HUES64 (cell line): Measurements from ENCODE around the gene SLC35F6.

Experiments
- H3K27ac ChIP-seq: 2 replicates; pipeline ENCODE4 v1.7.0; 2013; ENCODE audit warnings: low read depth, low read length, inconsistent platforms
- H3K27me3 ChIP-seq: 2 replicates; pipeline ENCODE4 v1.6.1; 2013; ENCODE audit warnings: mild to moderate bottlenecking, low read length; ENCODE audit not compliant: insufficient read depth
- H3K36me3 ChIP-seq: 2 replicates; pipeline ENCODE4 v1.6.1; 2013; ENCODE audit warnings: mild to moderate bottlenecking, low read length; ENCODE audit not compliant: insufficient read depth
- H3K4me1 ChIP-seq: 2 replicates; pipeline ENCODE4 v1.6.1; 2013; ENCODE audit warnings: mild to moderate bottlenecking, low read length, moderate library complexity; ENCODE audit not compliant: insufficient read depth
- H3K4me3 ChIP-seq: 2 replicates; pipeline ENCODE4 v1.5.1; 2013; ENCODE audit warnings: mild to moderate bottlenecking, low read length, moderate library complexity
- H3K9ac ChIP-seq: 2 replicates; pipeline ENCODE4 v1.6.1; 2013; ENCODE audit warnings: mild to moderate bottlenecking, low read depth, low read length
- H3K9me3 ChIP-seq: 2 replicates; pipeline ENCODE4 v1.6.1; 2013; ENCODE audit warnings: low read depth, low read length; ENCODE audit not compliant: insufficient read depth
- WGBS: fragments of 150-250, 120-280 bp; methylation state at CpG from one replicate; pipeline ENCODE4 v1.1.7; 2013; ENCODE audit warnings: missing lambda C conversion rate; 5-methylcytosine and 5-hydroxymethylcytosine counted together

The SLC35F6 gene

GRCh38 chr2:26733413-26733812 is 30.7 kb upstream of the SLC35F6 start:
- Histone ChIP-seq H3K36me3 (no peaks in the 10 kb centered on the region), H3K4me3 (no peak overlapping the region), H3K9ac (no peak overlapping the region), H3K27ac (no peak overlapping the region), H3K27me3 (no peaks in the 10 kb centered on the region), H3K4me1 (no peaks in the 10 kb centered on the region), H3K9me3 (no peaks in the 10 kb centered on the region)
- 95% methylated on average over 9 of the region's 9 CpGs for WGBS

GRCh38 chr2:26735097-26735496 is 29.0 kb upstream of the SLC35F6 start:
- no peaks in the 10 kb centered on the region for H3K9me3 ChIP-seq
- WGBS = 87% methylated on average over 4 of the region's 5 CpGs
- H3K36me3 ChIP-seq = no peaks in the 10 kb centered on the region
- no peak overlapping the region for H3K9ac ChIP-seq
- no peaks in the 10 kb centered on the region for H3K4me1 ChIP-seq
- H3K27me3 ChIP-seq = no peaks in the 10 kb centered on the region
- H3K4me3 ChIP-seq = no peak overlapping the region
- H3K27ac ChIP-seq = no peak overlapping the region

- H3K4me3 ChIP-seq = no peak overlapping the region
- H3K27ac ChIP-seq = no peak overlapping the region
- H3K9me3 ChIP-seq = no peaks in the 10 kb centered on the region
- no peaks in the 10 kb centered on the region for H3K36me3 ChIP-seq
- no peaks in the 10 kb centered on the region for H3K4me1 ChIP-seq
- WGBS = 92% methylated on average over 8 of the region's 8 CpGs
- H3K9ac ChIP-seq = no peak overlapping the region
- no peaks in the 10 kb centered on the region for H3K27me3 ChIP-seq
Measured at GRCh38 chr2:26735883-26736588, 28.0 kb upstream of the SLC35F6 start.

- H3K4me1 ChIP-seq = no peaks in the 10 kb centered on the region
- no peak overlapping the region for H3K4me3 ChIP-seq
- no peaks in the 10 kb centered on the region for H3K36me3 ChIP-seq
- 91% methylated on average over 4 of the region's 4 CpGs for WGBS
- H3K27ac ChIP-seq = no peak overlapping the region
- no peaks in the 10 kb centered on the region for H3K27me3 ChIP-seq
- no peaks in the 10 kb centered on the region for H3K9me3 ChIP-seq
- no peak overlapping the region for H3K9ac ChIP-seq
Measured at GRCh38 chr2:26737221-26737620, 26.9 kb upstream of the SLC35F6 start.

- Histone ChIP-seq H3K9me3 (no peaks in the 10 kb centered on the region), H3K4me3 (no peak overlapping the region), H3K27ac (no peak overlapping the region), H3K4me1 (no peaks in the 10 kb centered on the region), H3K9ac (no peak overlapping the region), H3K36me3 (no peaks in the 10 kb centered on the region), H3K27me3 (no peaks in the 10 kb centered on the region)
- WGBS = 81% methylated on average over 4 of the region's 4 CpGs
Measured at GRCh38 chr2:26738481-26738880, 25.6 kb upstream of the SLC35F6 start.

GRCh38 chr2:26739514-26739913 is 24.6 kb upstream of the SLC35F6 start:
- H3K4me3 ChIP-seq = no peak overlapping the region
- no peaks in the 10 kb centered on the region for H3K36me3 ChIP-seq
- no peaks in the 10 kb centered on the region for H3K27me3 ChIP-seq
- WGBS = 90% methylated on average over 7 of the region's 7 CpGs
- no peak overlapping the region for H3K27ac ChIP-seq
- no peaks in the 10 kb centered on the region for H3K4me1 ChIP-seq
- H3K9ac ChIP-seq = no peak overlapping the region
- no peaks in the 10 kb centered on the region for H3K9me3 ChIP-seq

GRCh38 chr2:26740346-26740745 is 23.7 kb upstream of the SLC35F6 start:
- 89% methylated on average over 6 of the region's 6 CpGs for WGBS
- H3K9me3 ChIP-seq = no peaks in the 10 kb centered on the region

GRCh38 chr2:26740890-26741302 is 23.2 kb upstream of the SLC35F6 start:
- H3K27me3 ChIP-seq = no peaks in the 10 kb centered on the region
- no peak overlapping the region for H3K4me3 ChIP-seq
- 81% methylated on average over 8 of the region's 8 CpGs for WGBS

More at GRCh38 chr2:26740346-26740745, 23.7 kb upstream of the SLC35F6 start:
- H3K27ac ChIP-seq = no peak overlapping the region
- H3K27me3 ChIP-seq = no peaks in the 10 kb centered on the region
- H3K36me3 ChIP-seq = no peaks in the 10 kb centered on the region
- H3K9ac ChIP-seq = no peak overlapping the region
- H3K4me3 ChIP-seq = no peak overlapping the region
- no peaks in the 10 kb centered on the region for H3K4me1 ChIP-seq

GRCh38 chr2:26742048-26742770 is 21.9 kb upstream of the SLC35F6 start:
- H3K9ac ChIP-seq = no peak overlapping the region
- no peak overlapping the region for H3K27ac ChIP-seq
- no peaks in the 10 kb centered on the region for H3K36me3 ChIP-seq
- 95% methylated on average over 15 of the region's 15 CpGs for WGBS
- H3K9me3 ChIP-seq = no peaks in the 10 kb centered on the region
- H3K27me3 ChIP-seq = no peaks in the 10 kb centered on the region
- H3K4me1 ChIP-seq = no peaks in the 10 kb centered on the region
- H3K4me3 ChIP-seq = no peak overlapping the region

More at GRCh38 chr2:26740890-26741302, 23.2 kb upstream of the SLC35F6 start:
- Histone ChIP-seq H3K36me3 (no peaks in the 10 kb centered on the region), H3K27ac (no peak overlapping the region), H3K9ac (no peak overlapping the region), H3K4me1 (no peaks in the 10 kb centered on the region), H3K9me3 (no peaks in the 10 kb centered on the region)

- Histone ChIP-seq H3K9me3 (no peaks in the 10 kb centered on the region), H3K4me1 (no peaks in the 10 kb centered on the region), H3K9ac (no peak overlapping the region), H3K36me3 (no peaks in the 10 kb centered on the region), H3K4me3 (no peak overlapping the region), H3K27me3 (no peaks in the 10 kb centered on the region), H3K27ac (no peak overlapping the region)
- WGBS = 86% methylated on average over 3 of the region's 3 CpGs
Measured at GRCh38 chr2:26743852-26744251, 20.2 kb upstream of the SLC35F6 start.

- H3K27ac ChIP-seq = no peak overlapping the region
- no peaks in the 10 kb centered on the region for H3K9me3 ChIP-seq
- H3K27me3 ChIP-seq = no peaks in the 10 kb centered on the region
- WGBS = 91% methylated on average over 3 of the region's 3 CpGs
- H3K36me3 ChIP-seq = no peaks in the 10 kb centered on the region
- no peak overlapping the region for H3K9ac ChIP-seq
- no peak overlapping the region for H3K4me3 ChIP-seq
- H3K4me1 ChIP-seq = 0 out of 2 replicates have a peak, but pooled peaks cover 6% of the 10 kb centered on the region
Measured at GRCh38 chr2:26744953-26745352, 19.1 kb upstream of the SLC35F6 start.
